Activated CD4-positive, alpha-beta T cell treated with anti-CD3 and anti-CD28 coated beads, Interleukin-2, amount 50 U/mL, for 16 hours (primary cell): ENCODE data around the gene MEOX2.

Experiments
- DNase-seq: peaks from one replicate; pipeline ENCODE4 v3.0.0-alpha.2; 2020

The MEOX2 gene

GRCh38 chr7:15686295-15686956 lies at the start of gene MEOX2:
MEOX2 (minus strand) TSS chr7:15686683; CDS start chr7:15686402, 281 bp downstream.
- DNase-seq, result no peak

GRCh38 chr7:15729746-15730145 lies 43.3 kb upstream of the MEOX2 start:
- no peak for DNase-seq

GRCh38 chr7:15725051-15725450 lies 38.6 kb upstream of the MEOX2 start:
- DNase-seq, result no peak

GRCh38 chr7:15723841-15724240 lies 37.4 kb upstream of the MEOX2 start:
- no peak for DNase-seq

GRCh38 chr7:15720849-15721471 lies 34.5 kb upstream of the MEOX2 start:
- DNase-seq, result peak; percentile 16

GRCh38 chr7:15719311-15719710 lies 32.8 kb upstream of the MEOX2 start:
- no peak for DNase-seq

GRCh38 chr7:15715435-15715834 lies 29.0 kb upstream of the MEOX2 start:
- no peak for DNase-seq

GRCh38 chr7:15709978-15710377 lies 23.5 kb upstream of the MEOX2 start:
- DNase-seq, result peak; percentile 45

GRCh38 chr7:15707570-15707969 lies 21.1 kb upstream of the MEOX2 start:
- DNase-seq, result no peak

GRCh38 chr7:15703732-15704131 lies 17.2 kb upstream of the MEOX2 start:
- no peak for DNase-seq

GRCh38 chr7:15692501-15693020 lies 6.1 kb upstream of the MEOX2 start:
- no peak for DNase-seq

- no peak for DNase-seq
Measured at GRCh38 chr7:15688911-15689310, 2.4 kb upstream of the MEOX2 start.

- DNase-seq, result no peak
Measured at GRCh38 chr7:15688279-15688626, 1.8 kb upstream of the MEOX2 start.

- DNase-seq, result no peak
Measured at GRCh38 chr7:15687546-15688278, 1.2 kb upstream of the MEOX2 start.

- no peak for DNase-seq
Measured at GRCh38 chr7:15686957-15687545, 568 bp upstream of the MEOX2 start.

- no peak for DNase-seq
Measured at GRCh38 chr7:15685358-15686294, 857 bp downstream of the MEOX2 start.

- DNase-seq, result no peak
Measured at GRCh38 chr7:15684871-15685270, 1.6 kb downstream of the MEOX2 start.

GRCh38 chr7:15684111-15684800 lies 2.2 kb downstream of the MEOX2 start:
- DNase-seq, result no peak

- DNase-seq, result no peak
Measured at GRCh38 chr7:15682751-15683245, 3.7 kb downstream of the MEOX2 start.

GRCh38 chr7:15682111-15682510 lies 4.4 kb downstream of the MEOX2 start:
- no peak for DNase-seq

- DNase-seq, result no peak
Measured at GRCh38 chr7:15681631-15682030, 4.9 kb downstream of the MEOX2 start.

- DNase-seq, result no peak
Measured at GRCh38 chr7:15681186-15681585, 5.3 kb downstream of the MEOX2 start.
